Naive thymus-derived CD4-positive, alpha-beta T cell (primary cell): Measurements from ENCODE around the gene NAALADL2. TPM values are rescaled to one million over a fixed set of nuclear protein-coding genes. Genes with fewer than 3 reads are reported as not detected.

Source experiments
- ATAC-seq: fragments of 150-1000 bp; cut with Tn5 transposase; 2 replicates; pipeline ENCODE4 v1.10.0; 2021; ENCODE audit warnings: mild to moderate bottlenecking, moderate library complexity
- CTCF ChIA-PET: fragments of 350-600 bp; sonication (Branson Sonifier 250); formaldehyde crosslinking; loops from one replicate; lab custom pipeline; 2021; ENCODE audit warnings: antibody characterized with exemption; lab: Charles Lee
- POLR2A ChIA-PET: fragments of 350-600 bp; sonication (Branson Sonifier 250); formaldehyde crosslinking; loops from one replicate; lab custom pipeline; 2021; ENCODE audit warnings: antibody characterized with exemption, inconsistent platforms; lab: Charles Lee
- DNase-seq, 9 donors: peaks; one replicate each; pipeline versions ENCODE4 v3.0.0 to v3.0.0-alpha.2; 2020 to 2022; ENCODE audit warnings: mixed read lengths in 1 of 9
- H3K27ac ChIP-seq: one replicate; pipeline ENCODE4 v1.7.0; 2013; ENCODE audit warnings: mild to moderate bottlenecking, low read depth, low read length, moderate library complexity
- H3K27me3 ChIP-seq, 2 donors: one replicate each; pipeline ENCODE4 v1.7.0; 2013; ENCODE audit warnings: low read length in 2 of 2, mild to moderate bottlenecking in 2 of 2, moderate library complexity in 2 of 2; ENCODE audit not compliant: control insufficient read depth in 2 of 2, insufficient read depth in 2 of 2
- H3K36me3 ChIP-seq, 3 experiments: 1 replicate in 2 of 3; 2 replicates in 1 of 3; pipeline ENCODE4 v1.7.0; 2013; ENCODE audit warnings: low read length in 3 of 3, mild to moderate bottlenecking in 3 of 3, moderate library complexity in 1 of 3; ENCODE audit not compliant: insufficient read depth in 3 of 3, control insufficient read depth in 2 of 3
- H3K4me1 ChIP-seq, 2 donors: one replicate each; pipeline ENCODE4 v1.7.0; 2013; ENCODE audit warnings: low read length in 2 of 2, mild to moderate bottlenecking in 2 of 2, moderate library complexity in 1 of 2; ENCODE audit not compliant: control insufficient read depth in 2 of 2, insufficient read depth in 2 of 2
- H3K4me3 ChIP-seq: 2 replicates; pipeline ENCODE4 v1.7.0; 2013; ENCODE audit warnings: mild to moderate bottlenecking, low read length
- H3K9me3 ChIP-seq, 3 experiments: 1 replicate in 2 of 3; 2 replicates in 1 of 3; pipeline ENCODE4 v1.7.0; 2013; ENCODE audit warnings: low read length in 3 of 3; ENCODE audit not compliant: control insufficient read depth in 2 of 3
- H3K27ac Mint-ChIP-seq, 9 donors: one replicate each; pipeline ENCODE4 v1.8.0; 2020 to 2022; ENCODE audit warnings: mixed read lengths in 9 of 9, mild to moderate bottlenecking in 8 of 9, moderate library complexity in 5 of 9, inconsistent platforms in 2 of 9
- H3K27me3 Mint-ChIP-seq, 5 donors: one replicate each; pipeline ENCODE4 v1.8.0; 2021 to 2022; ENCODE audit warnings: mixed read lengths in 5 of 5, mild to moderate bottlenecking in 1 of 5
- H3K36me3 Mint-ChIP-seq, 5 donors: one replicate each; pipeline ENCODE4 v1.8.0; 2020 to 2022; ENCODE audit warnings: mixed read lengths in 5 of 5, mild to moderate bottlenecking in 3 of 5, inconsistent platforms in 1 of 5
- H3K4me1 Mint-ChIP-seq, 7 donors: one replicate each; pipeline ENCODE4 v1.8.0; 2020 to 2022; ENCODE audit warnings: mixed read lengths in 7 of 7, mild to moderate bottlenecking in 3 of 7, inconsistent platforms in 1 of 7
- H3K4me3 Mint-ChIP-seq, 10 donors: one replicate each; pipeline ENCODE4 v1.8.0; 2020 to 2022; ENCODE audit warnings: mild to moderate bottlenecking in 10 of 10, mixed read lengths in 10 of 10, moderate library complexity in 6 of 10, inconsistent platforms in 2 of 10
- H3K9me3 Mint-ChIP-seq, 11 donors: one replicate each; pipeline ENCODE4 v1.8.0; 2020 to 2022; ENCODE audit warnings: mixed read lengths in 11 of 11, mild to moderate bottlenecking in 4 of 11, inconsistent platforms in 1 of 11, moderate library complexity in 1 of 11
- intact Hi-C, 2 donors: fragments of 100-400 bp; cut with micrococcal nuclease; formaldehyde crosslinking; loops; one replicate each; pipeline ENCODE4 v1.15.1; 2023
- polyA plus RNA-seq, 2 donors: library from polyadenylated mRNA; unstranded; fragments of 300-500 nt; fragmentation: Illumina TruSeq; gene quantifications; one replicate each; pipeline ENCODE4 v1.2.3, GENCODE V29; 2021
- total RNA-seq, 6 experiments: library from RNA in 5 of 6; stranded (reverse) in 5 of 6; gene quantifications; 1 replicate in 5 of 6; 2 replicates in 1 of 6; pipeline ENCODE4 v1.2.3 and lab custom pipeline; 2021 to 2026

NAALADL2 gene
- total and polyA plus RNA-seq, 7 experiments from 2014 or later = 0.76 to 1.4 TPM; not detected in 5

GRCh38 chr3:175193815-175194518 is 334.8 kb downstream of the NAALADL2 start:
- H3K27ac ChIP-seq = no peak overlapping the region
- POLR2A ChIA-PET = no interaction called here

GRCh38 chr3:175198991-175199783 is 340.1 kb downstream of the NAALADL2 start:
- Histone ChIP-seq H3K4me1 (no peaks in the 10 kb centered on the region), H3K36me3 (no peaks in the 10 kb centered on the region), H3K4me3 (no peak overlapping the region), H3K27me3 (no peaks in the 10 kb centered on the region), H3K27ac (no peak overlapping the region), H3K9me3 (no peaks in the 10 kb centered on the region)
- Mint-ChIP-seq H3K27me3 (no peaks in the 10 kb centered on the region), H3K4me1 (no peaks in the 10 kb centered on the region), H3K4me3 (no peak overlapping the region), H3K9me3 (peaks cover 0 to 21% (median 3%) of the 10 kb centered on the region in 11 donors), H3K36me3 (no peaks in the 10 kb centered on the region), H3K27ac (no peak overlapping the region)
- no peak for DNase-seq
- intact Hi-C loops = no loop called here
- POLR2A ChIA-PET = no interaction called here
- CTCF ChIA-PET = no interaction called here
- no peak for ATAC-seq

More at GRCh38 chr3:175193815-175194518, 334.8 kb downstream of the NAALADL2 start:
- no peak overlapping the region for H3K4me3 ChIP-seq
- H3K9me3 ChIP-seq = no peaks in the 10 kb centered on the region
- Mint-ChIP-seq H3K27me3 (no peaks in the 10 kb centered on the region), H3K4me1 (no peaks in the 10 kb centered on the region), H3K36me3 (no peaks in the 10 kb centered on the region), H3K9me3 (peaks cover 0 to 22% (median 0%) of the 10 kb centered on the region in 11 donors), H3K4me3 (no peak overlapping the region), H3K27ac (no peak overlapping the region)
- ATAC-seq = no peak
- H3K4me1 ChIP-seq = no peaks in the 10 kb centered on the region
- H3K27me3 ChIP-seq = no peaks in the 10 kb centered on the region
- H3K36me3 ChIP-seq = no peaks in the 10 kb centered on the region
- intact Hi-C loops = no loop called here
- CTCF ChIA-PET = no interaction called here
- DNase-seq = no peak

GRCh38 chr3:175199961-175200360 is 340.8 kb downstream of the NAALADL2 start:
- Histone ChIP-seq H3K27ac (no peak overlapping the region), H3K4me1 (no peaks in the 10 kb centered on the region), H3K4me3 (no peak overlapping the region), H3K36me3 (no peaks in the 10 kb centered on the region), H3K27me3 (no peaks in the 10 kb centered on the region), H3K9me3 (no peaks in the 10 kb centered on the region)
- Mint-ChIP-seq H3K27ac (no peak overlapping the region), H3K27me3 (no peaks in the 10 kb centered on the region), H3K36me3 (no peaks in the 10 kb centered on the region), H3K4me3 (no peak overlapping the region), H3K9me3 (peaks cover 0 to 24% (median 4%) of the 10 kb centered on the region in 11 donors), H3K4me1 (no peaks in the 10 kb centered on the region)
- CTCF ChIA-PET = no interaction called here
- DNase-seq (no peak), ATAC-seq (no peak)
- intact Hi-C loops = no loop called here
- POLR2A ChIA-PET = no interaction called here

- Mint-ChIP-seq H3K27me3 (no peaks in the 10 kb centered on the region), H3K9me3 (peaks cover 0 to 28% (median 4%) of the 10 kb centered on the region in 11 donors)
- H3K4me1 ChIP-seq = no peaks in the 10 kb centered on the region
Measured at GRCh38 chr3:175200391-175201095, 341.4 kb downstream of the NAALADL2 start.

GRCh38 chr3:175207361-175207760 is 348.2 kb downstream of the NAALADL2 start:
- intact Hi-C loops = no loop called here
- Histone ChIP-seq H3K36me3 (no peaks in the 10 kb centered on the region), H3K9me3 (no peaks in the 10 kb centered on the region), H3K4me1 (no peaks in the 10 kb centered on the region), H3K27ac (no peak overlapping the region), H3K4me3 (no peak overlapping the region), H3K27me3 (no peaks in the 10 kb centered on the region)
- CTCF ChIA-PET = no interaction called here
- Mint-ChIP-seq H3K27ac (no peak overlapping the region), H3K4me3 (no peak overlapping the region), H3K27me3 (no peaks in the 10 kb centered on the region), H3K9me3 (peaks cover 0 to 30% (median 8%) of the 10 kb centered on the region in 11 donors), H3K36me3 (no peaks in the 10 kb centered on the region), H3K4me1 (no peaks in the 10 kb centered on the region)
- POLR2A ChIA-PET = no interaction called here
- ATAC-seq (no peak), DNase-seq (no peak)

More at GRCh38 chr3:175200391-175201095, 341.4 kb downstream of the NAALADL2 start:
- Histone ChIP-seq H3K36me3 (no peaks in the 10 kb centered on the region), H3K4me3 (no peak overlapping the region), H3K27ac (no peak overlapping the region), H3K9me3 (no peaks in the 10 kb centered on the region), H3K27me3 (no peaks in the 10 kb centered on the region)
- H3K27ac Mint-ChIP-seq = no peak overlapping the region
- intact Hi-C loops = no loop called here
- ATAC-seq (no peak), DNase-seq (no peak)
- H3K36me3 Mint-ChIP-seq = no peaks in the 10 kb centered on the region
- ChIA-PET CTCF (no interaction called here), POLR2A (no interaction called here)
- H3K4me3 Mint-ChIP-seq = no peak overlapping the region
- no peaks in the 10 kb centered on the region for H3K4me1 Mint-ChIP-seq

GRCh38 chr3:175208326-175208725 is 349.2 kb downstream of the NAALADL2 start:
- Histone ChIP-seq H3K4me1 (no peaks in the 10 kb centered on the region), H3K36me3 (no peaks in the 10 kb centered on the region), H3K9me3 (no peaks in the 10 kb centered on the region), H3K4me3 (no peak overlapping the region), H3K27me3 (no peaks in the 10 kb centered on the region), H3K27ac (no peak overlapping the region)
- CTCF ChIA-PET = no interaction called here
- POLR2A ChIA-PET = no interaction called here
- DNase-seq (no peak), ATAC-seq (no peak)
- H3K9me3 Mint-ChIP-seq = peaks cover 0 to 30% (median 8%) of the 10 kb centered on the region in 11 donors
- no peaks in the 10 kb centered on the region for H3K27me3 Mint-ChIP-seq
- no peak overlapping the region for H3K27ac Mint-ChIP-seq
- intact Hi-C loops = no loop called here
- no peaks in the 10 kb centered on the region for H3K36me3 Mint-ChIP-seq
- H3K4me1 Mint-ChIP-seq = no peaks in the 10 kb centered on the region
- H3K4me3 Mint-ChIP-seq = no peak overlapping the region
